ENCODE data around the gene LHCGR.

LHCGR gene

DNA sequence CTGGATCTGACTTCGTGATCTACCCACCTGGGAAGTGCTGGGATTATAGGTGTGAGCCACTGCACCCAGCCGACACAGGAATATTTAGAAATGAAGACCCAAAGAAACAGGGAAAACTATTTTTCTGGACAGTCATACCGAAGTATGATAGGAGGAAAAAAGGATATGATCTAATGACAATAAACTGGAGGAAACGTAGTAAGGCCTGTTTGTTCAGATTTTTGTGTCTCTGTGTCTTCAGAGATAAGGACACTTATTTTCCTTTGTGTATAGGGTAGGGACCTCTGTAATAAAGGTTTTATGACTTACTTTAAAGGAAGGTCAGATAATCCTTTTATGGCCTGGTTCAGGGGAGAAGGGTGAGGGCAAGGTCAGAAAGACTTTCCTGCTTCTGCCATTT is 81.9 kb downstream of the LHCGR start:
- ChIA-PET POLR2A (ENCODE audit: low non-redundant PET) (no interaction called here), CTCF (no interaction called here)
- no peak for DNase-seq (ENCODE audit: low spot score)
- TF ChIP-seq CTCF (conservative IDR thresholded peaks at IDR 0.05; ENCODE audit: low read depth) = no peak
- no peak overlapping the region for H3K27ac ChIP-seq

GRCh38 chr2:48668992-48669391 is 86.5 kb downstream of the LHCGR start:
- POLR2A ChIA-PET (ENCODE audit: low non-redundant PET) = no interaction called here
- CTCF ChIA-PET = no interaction called here
- TF ChIP-seq CTCF (conservative IDR thresholded peaks at IDR 0.05; ENCODE audit: low read depth) = no peak
- H3K27ac ChIP-seq = no peak overlapping the region
- no peak for DNase-seq (ENCODE audit: low spot score)

GRCh38 chr2:48651158-48651790 is 104.2 kb downstream of the LHCGR start:
- ChIA-PET CTCF (no interaction called here), POLR2A (ENCODE audit: low non-redundant PET) (no interaction called here)
- no peak for DNase-seq (ENCODE audit: low spot score)
- H3K27ac ChIP-seq = no peak overlapping the region
- no peak for TF ChIP-seq CTCF (conservative IDR thresholded peaks at IDR 0.05; ENCODE audit: low read depth)

DNA sequence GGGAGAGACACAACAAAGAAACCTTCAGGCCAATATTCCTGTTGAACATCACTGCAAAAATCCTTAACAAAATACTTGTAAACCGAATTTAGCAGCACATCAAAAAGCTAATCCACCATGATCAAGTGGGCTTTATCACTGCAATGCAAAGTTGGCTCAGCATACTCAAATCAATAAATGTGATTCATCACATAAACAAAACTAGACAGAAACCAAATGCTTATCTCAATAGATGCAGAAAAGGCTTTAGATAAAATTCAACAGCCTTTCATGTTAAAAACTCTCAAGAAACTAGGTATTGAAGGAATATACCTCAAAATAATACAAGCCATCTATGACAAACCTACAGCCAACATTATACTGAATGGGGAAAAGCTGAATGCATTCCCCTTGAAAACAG is 117.3 kb downstream of the LHCGR start:
- no peak for DNase-seq (ENCODE audit: low spot score)
- H3K27ac ChIP-seq = no peak overlapping the region
- POLR2A ChIA-PET (ENCODE audit: low non-redundant PET) = no interaction called here
- TF ChIP-seq CTCF (conservative IDR thresholded peaks at IDR 0.05; ENCODE audit: low read depth) = no peak
- CTCF ChIA-PET = no interaction called here
